ENCODE data around the gene TRIP12. TPM values are rescaled to one million over a fixed set of nuclear protein-coding genes. Genes with fewer than 3 reads are reported as not detected.
"Not testable (repeated sequence)": the region's sequence is repeated elsewhere in the genome, so short reads cannot be mapped to it uniquely, and the experiment has no call there.

The TRIP12 gene
- total RNA-seq, 2 experiments from 2014 or later = 251 to 258 TPM

DNA sequence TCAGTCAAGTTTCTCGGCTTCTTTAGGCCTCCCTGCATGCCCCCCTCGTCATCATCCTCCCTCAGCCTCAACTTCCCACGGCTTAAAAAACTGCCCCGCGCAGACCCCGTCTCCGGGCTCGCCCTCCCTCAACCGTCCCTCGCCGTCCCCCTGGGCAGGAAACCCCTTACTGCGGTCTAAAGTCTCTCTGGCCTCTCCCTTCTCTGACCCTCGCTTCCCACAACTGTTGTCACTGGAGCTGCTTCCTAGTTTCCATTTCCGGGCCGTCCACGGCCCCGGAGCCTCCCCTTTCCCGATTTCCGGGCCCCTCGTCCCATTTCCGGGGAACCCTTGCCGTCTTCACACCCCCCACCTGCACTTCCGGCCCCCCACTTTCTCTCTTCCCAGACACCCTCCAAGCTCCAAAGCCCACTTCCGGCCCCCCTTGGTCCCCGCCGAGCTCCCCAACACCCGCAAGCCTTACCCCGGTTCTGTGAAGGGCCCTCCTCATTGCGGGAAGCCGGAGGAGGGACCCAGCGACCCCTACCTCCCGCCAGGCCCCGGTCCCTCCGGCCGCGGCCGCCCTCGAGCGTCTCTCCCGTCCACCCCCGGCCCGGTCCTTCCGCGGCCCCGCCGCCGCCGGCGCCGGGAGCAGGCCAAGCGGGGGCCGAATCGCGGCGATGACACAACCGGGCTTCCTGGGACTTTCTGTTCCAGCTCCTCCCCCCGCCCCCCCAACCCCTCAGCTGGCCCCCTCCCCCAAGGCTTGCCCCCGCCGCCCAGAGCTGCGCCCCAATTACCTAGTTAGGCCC, 513 bp downstream of the TRIP12 start:
- ChIA-PET CTCF (interaction anchor here (0.7 to 1.7 kb wide), 3 partner anchors 120 to 239 kb away, joined by 4 to 5 read pairs (median 4); no protein-coding TSS in a partner anchor), POLR2A (interaction anchor here (0.6 to 1.8 kb wide), 6 partner anchors 10 to 673 kb away, joined by 3 to 9 read pairs (median 4); no protein-coding TSS in a partner anchor)

DNA sequence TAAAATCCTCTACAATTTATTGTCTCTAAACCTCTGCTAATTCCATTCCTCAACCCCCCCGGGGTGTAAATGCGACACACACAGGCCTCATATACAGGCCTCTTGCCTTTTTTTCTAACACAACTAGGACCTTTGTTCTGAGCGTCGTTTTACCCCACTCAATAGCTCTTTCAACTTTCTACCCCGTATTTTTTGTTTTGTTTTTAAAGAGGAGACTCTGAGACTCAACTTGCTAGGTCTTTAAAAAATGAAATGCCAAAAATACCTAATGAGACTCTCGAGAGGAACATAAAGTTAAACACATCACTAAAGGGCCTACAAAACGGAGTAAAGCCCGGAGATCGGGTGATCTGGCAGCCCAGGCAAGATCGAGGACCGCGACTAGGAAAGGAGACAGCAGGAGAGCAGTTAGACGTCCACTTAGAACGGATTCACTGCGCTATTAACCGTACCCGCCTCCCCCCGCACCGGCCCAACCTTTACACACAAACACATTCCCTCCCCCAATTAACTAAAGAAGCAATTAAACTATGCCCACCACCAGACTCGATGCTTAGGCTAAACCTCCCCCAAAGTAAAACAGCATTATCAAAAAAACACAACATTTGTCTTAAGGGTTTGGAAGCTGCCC, 1.7 kb downstream of the TRIP12 start:
- CTCF ChIA-PET = interaction anchor here (1.7 kb wide), 1 partner anchor 119 kb away, joined by 4 read pairs; no protein-coding TSS in a partner anchor
- POLR2A ChIA-PET = no interaction called here

GRCh38 chr2:229917793-229918192, 4.0 kb downstream of the TRIP12 start:
- ChIA-PET POLR2A (no interaction called here), CTCF (no interaction called here)

GRCh38 chr2:229914171-229914570, 7.6 kb downstream of the TRIP12 start:
- CTCF ChIA-PET = no interaction called here

GRCh38 chr2:229910832-229911412, 10.9 kb downstream of the TRIP12 start:
- POLR2A ChIA-PET = interaction anchor here (0.6 kb wide), 1 partner anchor 10 kb away, joined by 5 read pairs; no protein-coding TSS in a partner anchor
- CTCF ChIA-PET = interaction anchor here (0.6 to 2.0 kb wide), 4 partner anchors 10 to 21 kb away, joined by 3 to 6 read pairs (median 4); no protein-coding TSS in a partner anchor

More at GRCh38 chr2:229914171-229914570, 7.6 kb downstream of the TRIP12 start:
- POLR2A ChIA-PET = no interaction called here

DNA sequence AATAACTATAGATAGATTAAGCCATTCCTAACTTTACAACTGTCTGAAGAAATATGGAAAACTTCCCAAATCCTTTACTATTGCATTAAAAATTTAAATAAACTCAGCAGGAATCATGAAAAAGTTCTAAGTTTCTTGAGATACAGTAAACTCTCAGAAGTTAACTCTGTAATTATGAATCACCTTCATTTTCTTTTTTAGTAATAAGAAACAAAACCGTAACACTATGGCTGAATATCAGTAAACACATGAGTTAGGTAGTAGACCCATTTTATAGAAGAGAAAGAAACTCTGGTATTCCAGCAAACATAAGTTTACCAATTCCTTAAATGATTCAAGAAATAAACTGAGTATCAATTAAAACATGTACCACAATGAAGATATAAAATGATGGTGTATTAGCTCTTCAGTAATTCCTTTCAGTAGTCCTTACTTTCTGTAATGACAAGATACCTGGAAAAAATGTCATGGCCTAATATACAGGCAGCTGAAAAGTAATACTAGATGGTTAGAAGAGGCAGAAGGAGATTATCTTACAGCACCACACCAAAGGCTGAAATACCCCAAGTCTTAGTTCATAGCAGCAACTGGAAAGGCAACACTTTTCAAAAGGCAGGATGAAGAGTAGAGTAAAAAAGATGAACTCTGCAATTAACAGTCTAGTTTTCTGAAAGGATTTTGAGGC, 11.5 kb downstream of the TRIP12 start:
- ChIA-PET POLR2A (no interaction called here), CTCF (interaction anchor here (2.0 kb wide), 1 partner anchor 10 kb away, joined by 6 read pairs; no protein-coding TSS in a partner anchor)

- POLR2A ChIA-PET = no interaction called here
- CTCF ChIA-PET = no interaction called here
Observed at GRCh38 chr2:229909090-229909489, 12.7 kb downstream of the TRIP12 start.

DNA sequence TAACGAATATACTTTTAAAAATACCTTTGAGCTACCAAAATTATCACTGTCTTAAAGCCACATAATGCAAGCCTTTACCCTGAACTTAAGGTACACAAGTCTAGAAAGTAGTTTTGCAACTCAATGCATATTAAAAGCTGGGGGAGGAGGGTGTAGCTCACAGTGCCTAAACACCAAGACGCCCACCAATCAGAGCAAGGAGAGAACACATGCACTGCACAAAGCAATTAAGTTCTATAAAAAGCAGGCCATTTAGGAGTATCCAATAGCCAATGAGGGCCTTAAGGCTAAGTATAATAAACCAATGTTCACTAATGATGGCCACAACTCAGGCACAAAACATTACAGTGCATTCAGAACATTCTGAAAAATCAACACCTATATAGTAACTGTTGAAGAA, 16.2 kb downstream of the TRIP12 start:
- POLR2A ChIA-PET = no interaction called here
- CTCF ChIA-PET = no interaction called here

DNA sequence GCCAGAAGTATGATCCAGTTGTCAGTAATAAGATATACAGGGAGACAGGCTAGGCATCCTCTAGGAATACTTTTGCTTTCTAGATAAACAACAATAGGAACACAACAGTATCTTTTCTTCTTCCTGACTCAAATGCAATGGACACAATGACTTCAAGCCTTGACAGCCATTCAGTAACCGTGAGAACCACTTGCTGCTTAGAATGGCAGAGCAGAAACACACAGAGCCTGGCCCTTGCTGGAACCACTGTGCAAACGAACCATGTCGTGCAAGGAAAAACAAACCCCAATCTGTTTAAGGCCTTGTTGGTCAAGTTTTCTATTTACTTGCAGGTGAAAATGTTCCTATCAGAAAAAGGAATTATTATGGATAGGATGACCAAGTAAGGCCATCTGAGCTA, 18.8 kb downstream of the TRIP12 start:
- POLR2A ChIA-PET = no interaction called here
- CTCF ChIA-PET = no interaction called here

DNA sequence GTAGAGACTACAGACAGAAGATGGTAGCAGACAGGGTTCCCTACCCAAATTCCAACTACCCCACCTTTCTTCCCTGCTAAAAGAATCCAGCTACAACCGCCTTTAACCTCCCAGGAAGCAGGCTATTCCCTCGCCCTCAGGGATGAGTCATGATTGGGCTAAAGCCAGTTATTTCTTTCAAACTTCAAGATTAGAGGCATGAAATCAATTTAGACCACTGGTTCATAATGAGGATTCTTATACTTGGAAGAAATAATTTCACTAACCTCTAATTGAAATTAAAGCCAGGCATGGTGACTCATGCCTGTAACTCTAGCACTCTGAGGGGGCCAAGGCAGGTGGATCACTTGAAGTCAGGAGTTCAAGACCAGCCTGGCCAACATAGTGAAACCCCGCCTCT, 20.0 kb downstream of the TRIP12 start:
- POLR2A ChIA-PET = no interaction called here

GRCh38 chr2:229900514-229900913, 21.3 kb downstream of the TRIP12 start:
- POLR2A ChIA-PET = not testable (repeated sequence)
- CTCF ChIA-PET = interaction anchor here (2.1 kb wide), 1 partner anchor 10 kb away, joined by 6 read pairs; no protein-coding TSS in a partner anchor

More for the DNA sequence above, 20.0 kb downstream of the TRIP12 start:
- CTCF ChIA-PET = no interaction called here

GRCh38 chr2:229900012-229900411, 21.8 kb downstream of the TRIP12 start:
- POLR2A ChIA-PET = interaction anchor here (1.2 kb wide), 1 partner anchor 22 kb away, joined by 3 read pairs; the partner anchor contains the start of gene TRIP12
- CTCF ChIA-PET = interaction anchor here (2.1 kb wide), 1 partner anchor 11 kb away, joined by 6 read pairs; no protein-coding TSS in a partner anchor

DNA sequence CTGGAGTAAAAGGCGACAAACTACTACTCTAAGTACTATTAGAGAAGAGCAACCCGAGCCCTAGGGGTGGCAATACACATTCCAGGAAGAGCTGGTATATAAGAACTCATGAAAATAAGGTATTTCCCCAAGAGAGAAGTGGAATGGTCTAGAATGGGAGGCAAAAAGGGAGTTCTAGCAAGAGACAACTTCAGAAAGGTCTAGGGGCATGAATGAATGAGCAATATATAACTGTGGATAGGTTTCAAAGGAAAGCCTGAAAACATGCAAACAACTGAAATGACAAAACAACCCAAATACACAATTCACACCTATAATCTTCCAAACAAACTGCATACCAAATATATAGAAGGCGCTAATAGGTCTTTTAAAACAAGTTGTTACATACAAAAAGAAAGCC, 22.2 kb downstream of the TRIP12 start:
- ChIA-PET CTCF (interaction anchor here (1.3 to 2.1 kb wide), 2 partner anchors 11 to 12 kb away, joined by 4 to 6 read pairs; no protein-coding TSS in a partner anchor), POLR2A (interaction anchor here (1.2 kb wide), 1 partner anchor 22 kb away, joined by 3 read pairs; the partner anchor contains the start of gene TRIP12)

DNA sequence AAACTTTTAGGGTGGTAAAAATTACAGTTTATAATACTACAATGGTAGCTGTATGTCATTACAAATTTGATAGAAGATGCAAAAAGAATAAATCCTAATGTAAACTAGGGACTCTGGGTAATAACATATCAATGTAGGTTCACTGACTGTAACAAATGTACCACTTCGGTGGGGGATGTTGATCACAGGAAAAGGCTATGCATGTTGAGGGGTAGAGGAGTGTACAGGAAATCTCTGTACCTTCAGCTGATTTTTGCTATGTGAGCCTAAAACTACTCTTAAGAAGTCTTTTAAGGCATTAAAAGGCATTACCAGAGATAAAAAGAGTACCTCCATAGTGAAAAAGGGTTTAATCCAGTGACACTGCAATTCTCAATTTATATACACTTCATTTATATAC, 25.0 kb downstream of the TRIP12 start:
- POLR2A ChIA-PET = no interaction called here
- CTCF ChIA-PET = interaction anchor here (1.0 kb wide), 1 partner anchor 14 kb away, joined by 3 read pairs; no protein-coding TSS in a partner anchor

- POLR2A ChIA-PET = no interaction called here
- CTCF ChIA-PET = no interaction called here
Observed at GRCh38 chr2:229889023-229889422, 32.8 kb downstream of the TRIP12 start.

DNA sequence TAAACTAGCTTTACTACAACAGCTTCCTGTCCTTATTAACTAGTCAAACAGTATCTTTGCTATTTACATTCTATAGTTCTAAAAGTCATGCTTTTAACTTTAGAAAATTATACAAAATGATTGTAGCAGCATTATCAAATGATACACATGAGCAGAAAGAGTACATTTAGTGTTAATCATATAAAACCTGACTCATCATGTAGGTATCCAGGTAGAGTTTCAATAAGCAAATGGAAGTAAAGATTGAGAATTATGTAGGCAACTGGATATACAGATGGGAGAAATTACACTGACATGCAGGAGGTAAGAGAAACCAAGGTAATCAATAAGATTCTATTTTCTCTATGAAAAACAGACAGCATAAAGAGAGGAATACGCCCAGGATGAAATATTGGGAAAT, 33.8 kb downstream of the TRIP12 start:
- POLR2A ChIA-PET = no interaction called here
- CTCF ChIA-PET = no interaction called here

- POLR2A ChIA-PET = no interaction called here
Observed at GRCh38 chr2:229887441-229887840, 34.4 kb downstream of the TRIP12 start.

GRCh38 chr2:229884775-229885699, 36.8 kb downstream of the TRIP12 start:
- CTCF ChIA-PET = interaction anchor here (0.9 to 1.2 kb wide), 2 partner anchors 10 to 19 kb away, joined by 3 to 4 read pairs; no protein-coding TSS in a partner anchor
- POLR2A ChIA-PET = no interaction called here

More at GRCh38 chr2:229887441-229887840, 34.4 kb downstream of the TRIP12 start:
- CTCF ChIA-PET = no interaction called here

All from activated CD8-positive, alpha-beta memory T cell treated with anti-CD3 and anti-CD28 coated beads for 36 hours (primary cell).